Activated B cell treated with CpG ODN at 0.5 μM for 24 hours (primary cell): Measurements from ENCODE around the gene RNF152. TPM values are rescaled to one million over a fixed set of nuclear protein-coding genes. Genes with fewer than 3 reads are reported as not detected.

Experiments
- ATAC-seq: fragments of 200-7000 bp; cut with Tn5 transposase; one replicate; pipeline ENCODE4 v1.10.0; 2021; ENCODE audit warnings: low read depth, mild to moderate bottlenecking, moderate library complexity
- CTCF ChIA-PET: fragments of 350-600 bp; sonication (Branson Sonifier 250); formaldehyde crosslinking; loops from one replicate; lab custom pipeline; 2021; ENCODE audit warnings: antibody characterized with exemption; lab: Charles Lee
- POLR2A ChIA-PET: fragments of 350-600 bp; sonication (Branson Sonifier 250); formaldehyde crosslinking; loops from one replicate; lab custom pipeline; 2021; ENCODE audit warnings: antibody characterized with exemption; lab: Charles Lee
- DNase-seq: peaks from one replicate; pipeline ENCODE4 v3.0.0; 2022
- H3K27ac Mint-ChIP-seq: one replicate; pipeline ENCODE4 v1.8.0; 2020; ENCODE audit warnings: mixed read lengths
- H3K27me3 Mint-ChIP-seq: one replicate; pipeline ENCODE4 v1.8.0; 2021; ENCODE audit warnings: mixed read lengths
- H3K36me3 Mint-ChIP-seq: one replicate; pipeline ENCODE4 v1.8.0; 2021; ENCODE audit warnings: low read depth, mixed read lengths
- H3K4me1 Mint-ChIP-seq: one replicate; pipeline ENCODE4 v1.8.0; 2021; ENCODE audit warnings: mixed read lengths
- H3K4me3 Mint-ChIP-seq: one replicate; pipeline ENCODE4 v1.8.0; 2020; ENCODE audit warnings: mild to moderate bottlenecking, mixed read lengths
- H3K9me3 Mint-ChIP-seq: one replicate; pipeline ENCODE4 v1.8.0; 2020; ENCODE audit warnings: mixed read lengths
- intact Hi-C: fragments of 100-400 bp; cut with micrococcal nuclease; formaldehyde crosslinking; loops from one replicate; pipeline ENCODE4 v1.15.1; 2024
- total RNA-seq: library from RNA; stranded (reverse); gene quantifications from 2 replicates; pipeline ENCODE4 v1.2.3, GENCODE V29; 2022
- TF ChIP-seq, protein P1 (sequence below): fragments of 200-600 bp; IDR thresholded peaks from one replicate; pipeline ENCODE4 v1.8.0; 2022; ENCODE audit warnings: antibody characterized with exemption, mild to moderate bottlenecking

Gene RNF152
- total RNA-seq, 1 donor from 2014 or later, result 0.02 TPM

DNA sequence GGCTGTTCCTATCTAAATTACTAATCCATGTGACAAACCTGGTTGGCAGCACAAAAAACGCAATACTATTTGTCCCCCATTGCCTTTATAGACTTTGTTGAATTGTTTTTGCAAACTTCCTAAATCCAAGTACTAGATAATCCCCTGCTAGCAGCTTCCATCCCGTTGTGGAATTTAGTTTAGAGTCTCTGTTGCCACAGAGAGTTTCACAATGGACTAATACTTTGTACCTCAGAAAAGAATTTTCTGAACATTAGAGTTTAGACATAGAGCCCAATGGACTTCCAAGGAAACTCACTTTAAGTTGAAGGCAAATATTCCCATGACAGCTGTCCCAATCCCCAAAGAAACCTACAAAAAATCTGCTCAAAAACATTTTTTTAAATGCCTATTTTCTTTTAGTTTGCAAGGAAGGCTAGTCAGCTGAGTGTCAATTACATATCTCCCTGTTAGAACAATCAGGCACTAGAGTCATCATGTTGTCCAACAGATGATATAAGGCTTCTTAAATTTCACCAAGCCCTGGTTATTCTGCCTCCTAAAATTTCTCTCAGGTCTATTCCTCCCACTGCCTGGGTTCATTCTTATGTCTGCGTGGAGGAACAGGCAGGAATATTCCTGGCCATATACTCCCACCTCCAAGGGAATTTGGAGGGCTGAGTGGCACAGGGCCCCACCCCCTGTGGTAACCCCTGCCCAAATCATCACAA, 27.2 kb downstream of the RNF152 start:
- intact Hi-C loops, result no loop called here
- H3K9me3 Mint-ChIP-seq, result no peaks in the 10 kb centered on the region
- ATAC-seq, result no peak

DNA sequence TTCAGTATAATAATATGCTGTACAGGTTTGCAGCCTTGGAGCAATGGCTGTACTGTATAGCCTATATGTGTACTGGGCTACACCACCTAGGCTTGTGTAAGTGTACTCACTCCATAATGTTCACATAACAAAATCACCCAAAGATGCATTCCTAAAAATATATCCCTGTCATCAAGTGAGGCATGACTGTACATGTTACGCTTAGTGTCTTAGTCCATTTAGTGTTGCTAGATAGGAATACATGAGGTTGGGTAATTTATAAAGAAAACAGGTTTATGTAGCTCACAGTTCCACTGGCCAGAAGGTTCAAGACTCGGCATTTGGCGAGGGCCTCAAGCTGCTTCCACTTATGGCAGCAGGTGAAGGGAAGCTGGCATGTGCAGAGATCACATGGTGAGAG, 31.4 kb downstream of the RNF152 start:
- Mint-ChIP-seq H3K9me3 (no peaks in the 10 kb centered on the region), H3K27me3 (no peaks in the 10 kb centered on the region), H3K4me3 (no peak overlapping the region), H3K4me1 (no peaks in the 10 kb centered on the region), H3K27ac (no peak overlapping the region), H3K36me3 (no peaks in the 10 kb centered on the region)
- POLR2A ChIA-PET, result no interaction called here
- ATAC-seq, result no peak
- intact Hi-C loops, result no loop called here
- TF ChIP-seq, protein P1, sequence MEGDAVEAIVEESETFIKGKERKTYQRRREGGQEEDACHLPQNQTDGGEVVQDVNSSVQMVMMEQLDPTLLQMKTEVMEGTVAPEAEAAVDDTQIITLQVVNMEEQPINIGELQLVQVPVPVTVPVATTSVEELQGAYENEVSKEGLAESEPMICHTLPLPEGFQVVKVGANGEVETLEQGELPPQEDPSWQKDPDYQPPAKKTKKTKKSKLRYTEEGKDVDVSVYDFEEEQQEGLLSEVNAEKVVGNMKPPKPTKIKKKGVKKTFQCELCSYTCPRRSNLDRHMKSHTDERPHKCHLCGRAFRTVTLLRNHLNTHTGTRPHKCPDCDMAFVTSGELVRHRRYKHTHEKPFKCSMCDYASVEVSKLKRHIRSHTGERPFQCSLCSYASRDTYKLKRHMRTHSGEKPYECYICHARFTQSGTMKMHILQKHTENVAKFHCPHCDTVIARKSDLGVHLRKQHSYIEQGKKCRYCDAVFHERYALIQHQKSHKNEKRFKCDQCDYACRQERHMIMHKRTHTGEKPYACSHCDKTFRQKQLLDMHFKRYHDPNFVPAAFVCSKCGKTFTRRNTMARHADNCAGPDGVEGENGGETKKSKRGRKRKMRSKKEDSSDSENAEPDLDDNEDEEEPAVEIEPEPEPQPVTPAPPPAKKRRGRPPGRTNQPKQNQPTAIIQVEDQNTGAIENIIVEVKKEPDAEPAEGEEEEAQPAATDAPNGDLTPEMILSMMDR, result no peak
- CTCF ChIA-PET, result no interaction called here
- no peak for DNase-seq

More for the DNA sequence above, 27.2 kb downstream of the RNF152 start:
- TF ChIP-seq, protein P1, result no peak
- no peak for DNase-seq
- H3K4me3 Mint-ChIP-seq, result no peak overlapping the region
- ChIA-PET CTCF (no interaction called here), POLR2A (no interaction called here)
- H3K27ac Mint-ChIP-seq, result no peak overlapping the region
- no peaks in the 10 kb centered on the region for H3K27me3 Mint-ChIP-seq
- H3K4me1 Mint-ChIP-seq, result no peaks in the 10 kb centered on the region
- H3K36me3 Mint-ChIP-seq, result no peaks in the 10 kb centered on the region

DNA sequence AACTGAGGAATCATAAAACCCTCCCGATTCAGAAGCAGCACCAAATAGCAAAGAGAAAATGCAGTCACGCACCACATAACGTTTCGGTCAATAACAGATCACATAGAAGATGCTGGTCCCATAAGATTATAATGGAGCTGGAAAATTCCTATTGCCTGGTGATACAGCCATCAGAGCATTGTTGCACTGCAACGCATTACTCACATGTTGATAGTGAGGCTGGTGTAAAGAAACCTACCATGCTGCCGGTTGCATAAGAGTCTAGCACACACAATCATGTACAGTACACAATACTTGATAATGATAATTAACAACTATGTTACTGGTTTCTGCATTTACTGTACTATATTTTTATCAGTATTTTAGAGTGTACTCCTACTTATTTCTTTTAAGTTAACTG, 32.5 kb downstream of the RNF152 start:
- Mint-ChIP-seq H3K9me3 (no peaks in the 10 kb centered on the region), H3K27me3 (no peaks in the 10 kb centered on the region), H3K4me3 (no peak overlapping the region), H3K4me1 (no peaks in the 10 kb centered on the region), H3K36me3 (no peaks in the 10 kb centered on the region), H3K27ac (no peak overlapping the region)
- ATAC-seq (no peak), DNase-seq (no peak)
- intact Hi-C loops, result no loop called here
- ChIA-PET POLR2A (no interaction called here), CTCF (interaction anchor here (0.9 kb wide), 1 partner anchor 41 kb away, joined by 3 read pairs; no protein-coding TSS in a partner anchor)
- TF ChIP-seq, protein P1, result no peak

DNA sequence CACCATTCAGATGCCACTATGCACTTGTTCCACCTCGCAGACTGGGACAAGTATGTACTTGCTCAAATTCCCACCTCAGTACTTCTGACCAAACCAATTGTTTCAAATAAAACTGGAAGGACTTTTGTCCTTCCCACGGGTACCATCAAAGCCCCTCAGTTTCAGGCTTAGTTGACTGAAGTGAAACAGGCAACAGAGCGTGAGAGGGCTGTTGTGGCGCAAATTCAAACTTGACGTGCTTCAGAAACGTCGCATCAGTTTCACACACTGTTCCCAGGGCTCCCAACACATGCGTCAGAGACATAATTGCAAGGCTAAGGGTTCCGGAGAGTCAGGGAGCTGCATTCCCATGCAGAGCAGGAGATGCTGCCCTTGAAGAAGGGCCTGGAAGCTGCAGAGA, 33.7 kb downstream of the RNF152 start:
- TF ChIP-seq, protein P1, result no peak
- Mint-ChIP-seq H3K9me3 (no peaks in the 10 kb centered on the region), H3K27me3 (no peaks in the 10 kb centered on the region), H3K27ac (no peak overlapping the region), H3K4me3 (no peak overlapping the region), H3K36me3 (no peaks in the 10 kb centered on the region), H3K4me1 (no peaks in the 10 kb centered on the region)
- intact Hi-C loops, result no loop called here
- ChIA-PET CTCF (no interaction called here), POLR2A (no interaction called here)
- DNase-seq (no peak), ATAC-seq (no peak)

DNA sequence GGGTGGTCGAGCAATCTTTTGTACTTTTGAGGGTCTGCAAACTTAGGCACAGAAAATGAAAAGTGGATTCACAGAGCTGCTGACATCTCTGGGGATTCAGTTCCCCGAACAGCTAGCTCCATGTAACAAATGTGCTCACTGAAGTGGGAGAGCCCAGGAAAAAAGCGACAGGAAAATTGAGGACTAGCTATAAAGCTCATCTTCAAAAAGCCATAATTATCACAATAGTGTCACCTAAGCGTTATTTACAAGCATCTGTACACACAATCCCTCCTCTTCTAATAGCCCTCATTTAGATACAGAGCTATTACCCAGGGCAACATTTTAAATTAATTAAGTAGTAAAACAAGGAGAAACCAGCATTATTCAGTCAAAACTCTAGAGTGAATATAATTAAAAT, 36.1 kb downstream of the RNF152 start:
- ChIA-PET CTCF (no interaction called here), POLR2A (no interaction called here)
- no peaks in the 10 kb centered on the region for H3K36me3 Mint-ChIP-seq
- ATAC-seq (no peak), DNase-seq (no peak)
- no peak overlapping the region for H3K4me3 Mint-ChIP-seq
- intact Hi-C loops, result no loop called here
- no peak overlapping the region for H3K27ac Mint-ChIP-seq
- H3K9me3 Mint-ChIP-seq, result no peaks in the 10 kb centered on the region
- TF ChIP-seq, protein P1, result no peak
- no peaks in the 10 kb centered on the region for H3K4me1 Mint-ChIP-seq
- no peaks in the 10 kb centered on the region for H3K27me3 Mint-ChIP-seq
